ENCODE results near the gene PITPNC1.
"Not testable (repeated sequence)": the region's sequence is repeated elsewhere in the genome, so short reads cannot be mapped to it uniquely, and the experiment has no call there.

Gene PITPNC1

GRCh38 chr17:67725373-67725791 is 348.3 kb downstream of the PITPNC1 start:
- no peak for DNase-seq (ENCODE audit: low read depth, low spot score)

DNA sequence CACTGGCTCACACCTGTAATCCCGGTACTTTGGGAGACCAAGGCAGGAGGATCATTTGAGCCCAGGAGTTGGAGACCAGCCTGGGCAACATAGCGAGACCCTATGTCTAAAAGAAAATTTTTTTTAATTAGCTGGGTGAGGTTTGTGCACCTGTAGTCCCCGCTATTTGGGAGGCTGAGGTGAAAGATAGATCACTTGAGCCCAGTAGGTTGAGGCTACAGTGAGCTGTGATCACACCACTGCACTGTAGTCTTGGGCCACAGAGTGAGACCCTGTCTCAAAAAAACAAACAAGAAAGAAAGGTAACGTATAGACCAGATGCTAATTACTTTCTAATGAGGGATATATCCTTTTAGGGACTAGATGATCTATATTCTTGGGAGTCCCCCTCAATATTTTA is 348.7 kb downstream of the PITPNC1 start:
- DNase-seq (ENCODE audit: low read depth, low spot score): no peak

- DNase-seq (ENCODE audit: low read depth, low spot score): not testable (repeated sequence)
These were observed 350.3 kb downstream of the PITPNC1 start for GRCh38 chr17:67727152-67728039.

- DNase-seq (ENCODE audit: low read depth, low spot score): no peak
These were observed 352.8 kb downstream of the PITPNC1 start for GRCh38 chr17:67729903-67730302.

- DNase-seq (ENCODE audit: low read depth, low spot score): no peak
These were observed 353.6 kb downstream of the PITPNC1 start for GRCh38 chr17:67730731-67731130.

GRCh38 chr17:67733449-67733848 is 356.4 kb downstream of the PITPNC1 start:
- no peak for DNase-seq (ENCODE audit: low read depth, low spot score)

DNA sequence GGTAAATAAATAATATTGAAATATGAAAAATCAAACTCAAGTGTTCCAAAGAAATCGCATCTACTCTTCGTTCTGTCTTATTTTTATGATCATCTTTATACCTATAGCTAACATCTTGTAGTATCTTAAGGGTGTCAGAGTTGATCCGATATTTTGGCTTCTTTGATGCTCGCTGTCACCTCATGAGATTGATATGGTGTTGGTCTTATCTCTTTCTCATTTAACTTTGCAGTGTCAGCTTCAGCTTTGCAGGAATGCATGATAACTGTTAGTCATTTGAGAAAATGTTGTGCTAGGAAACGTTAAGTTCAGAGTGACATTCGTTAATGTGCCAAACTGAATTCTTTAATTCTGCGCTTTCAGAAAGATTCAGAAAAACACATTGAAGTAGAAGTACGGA is 360.1 kb downstream of the PITPNC1 start:
- no peak for DNase-seq (ENCODE audit: low read depth, low spot score)

DNA sequence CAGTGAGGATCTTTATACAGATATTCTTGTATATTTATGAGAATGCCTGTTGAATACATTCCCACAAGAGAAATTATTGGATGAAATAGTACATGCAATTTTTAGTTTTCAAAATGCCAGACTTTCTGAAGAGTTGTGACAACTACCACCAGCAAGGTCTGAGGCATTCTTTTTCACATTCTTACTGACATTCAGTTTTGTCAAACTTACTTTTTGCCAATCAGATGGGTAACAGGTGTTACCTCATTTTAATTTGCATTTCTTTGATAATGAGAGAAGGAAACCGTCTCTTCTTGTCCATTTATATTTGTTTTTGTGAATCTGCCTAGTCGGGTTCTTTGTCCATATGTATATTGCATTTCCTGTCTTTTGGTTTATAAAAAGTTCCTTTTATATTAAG is 364.9 kb downstream of the PITPNC1 start:
- no peak for DNase-seq (ENCODE audit: low read depth, low spot score)

Data from astrocyte of the hippocampus (primary cell).